K562 (cell line): ENCODE results near the gene TOGARAM2. TPM values are rescaled to one million over a fixed set of nuclear protein-coding genes. Genes with fewer than 3 reads are reported as not detected.

Experiments
- CEBPB ChIP-seq: fragments of 450-650 bp; IDR thresholded peaks from 2 replicates; pipeline ENCODE4 v1.6.1; 2016; ENCODE audit warnings: missing genetic modification characterization, missing compliant biosample characterization
- ELF4 ChIP-seq: fragments of 450-650 bp; formaldehyde crosslinking; IDR thresholded peaks from 2 replicates; pipeline ENCODE4 v1.4.0; 2022; ENCODE audit warnings: missing genetic modification characterization
- FOS ChIP-seq: IDR thresholded peaks from 3 replicates; pipeline ENCODE4 v1.6.1; 2011; ENCODE audit not compliant: insufficient read length; ENCODE audit errors: extremely low read depth
- FOXK2 ChIP-seq, 2 experiments: fragments of 450-650 bp; IDR thresholded peaks in 1 of 2; conservative IDR thresholded peaks in 1 of 2; 2 replicates each; pipeline ENCODE4 v1.6.1; 2016; ENCODE audit warnings: low read depth in 2 of 2, mild to moderate bottlenecking in 1 of 2
- JUN ChIP-seq, 2 experiments: sonication (generic) in 1 of 2; formaldehyde crosslinking in 1 of 2; IDR thresholded peaks; 2 replicates each; pipeline versions ENCODE4 v1.6.1 to v1.8.0; 2012 to 2022; ENCODE audit warnings: borderline replicate concordance in 2 of 2, mild to moderate bottlenecking in 2 of 2, improper control_type of control experiment in 1 of 2, low read depth in 1 of 2, low read length in 1 of 2, missing genetic modification reagents in 1 of 2
- JUND ChIP-seq, 2 experiments: IDR thresholded peaks; 2 replicates in 1 of 2; 3 replicates in 1 of 2; pipeline ENCODE4 v1.6.1; 2011; ENCODE audit warnings: borderline replicate concordance in 2 of 2, low read depth in 2 of 2, low read length in 2 of 2, improper control_type of control experiment in 1 of 2, missing biosample characterization in 1 of 2, missing genetic modification characterization in 1 of 2, missing genetic modification reagents in 1 of 2
- NR2C1 ChIP-seq, 2 experiments: fragments of 450-650 bp; IDR thresholded peaks; 2 replicates each; pipeline ENCODE4 v1.6.1; 2017; ENCODE audit warnings: mild to moderate bottlenecking in 2 of 2, antibody characterized with exemption in 1 of 2, inconsistent platforms in 1 of 2, missing compliant biosample characterization in 1 of 2, missing genetic modification characterization in 1 of 2
- OTX1 ChIP-seq: fragments of 450-650 bp; formaldehyde crosslinking; IDR thresholded peaks from 2 replicates; pipeline ENCODE4 v1.4.0; 2022; ENCODE audit warnings: mild to moderate bottlenecking
- PRDM10 ChIP-seq: fragments of 450-650 bp; IDR thresholded peaks from 2 replicates; pipeline ENCODE4 v1.6.1; 2018; ENCODE audit not compliant: partially characterized antibody
- SMAD4 ChIP-seq: fragments of 250-450 bp; sonication (Bioruptor Pico); conservative IDR thresholded peaks from 2 replicates; pipeline ENCODE4 v1.8.0; 2021; ENCODE audit warnings: inconsistent platforms, mild to moderate bottlenecking, moderate library complexity
- SMARCE1 ChIP-seq: fragments of 450-650 bp; IDR thresholded peaks from 2 replicates; pipeline ENCODE4 v1.7.1; 2016; ENCODE audit warnings: mild to moderate bottlenecking
- VEZF1 ChIP-seq: fragments of 200-800 bp; sonication (Bioruptor generic); IDR thresholded peaks from 2 replicates; pipeline ENCODE4 v1.6.1; 2017; ENCODE audit warnings: missing genetic modification characterization, missing compliant biosample characterization
- ZNF609 ChIP-seq: sonication (generic); formaldehyde crosslinking; IDR thresholded peaks from 2 replicates; pipeline ENCODE4 v1.8.1; 2023; ENCODE audit warnings: missing genetic modification reagents, mild to moderate bottlenecking, borderline replicate concordance
- polyA plus RNA-seq, 8 experiments: library from polyadenylated mRNA; depleted of rRNA in 4 of 8; stranded (reverse) in 5 of 8; unstranded in 3 of 8; fragments of >200 nt; fragmentation: Nextera tagmentation in 2 of 8; fragmentation: Illumina TruSeq in 1 of 8; extraction: Ambion mirVana in 2 of 8; extraction: Trizol in 1 of 8; gene quantifications; 2 replicates each; pipeline versions ENCODE4 v1.2.1 to v1.2.3, GENCODE V29; 2011 to 2014; ENCODE audit warnings: inconsistent platforms in 1 of 8, missing spikeins in 1 of 8
- total RNA-seq, 7 experiments: library from RNA; depleted of rRNA in 6 of 7; stranded (reverse); fragments of >200 nt in 6 of 7; fragmentation: Illumina TruSeq in 2 of 7; extraction: Trizol in 2 of 7; gene quantifications; 2 replicates each; pipeline versions ENCODE4 v1.2.1 to v1.2.3, GENCODE V29; 2011 to 2021; ENCODE audit warnings: low replicate concordance in 1 of 7

TOGARAM2 gene
- total and polyA plus RNA-seq, 9 of the 15 experiments (the other 6 are each of a cell fraction or from before 2014, with no cell fraction given): not detected

GRCh38 chr2:29006092-29006979 is 25.2 kb downstream of the TOGARAM2 start (continued):
- TF ChIP-seq FOS (no peak), FOXK2 (conservative IDR thresholded peaks at IDR 0.05 in 1 of 2, IDR thresholded peaks at IDR 0.05 in 1 of 2; ENCODE audit: low read depth in 2 of 2) (0 out of 4 replicates have a peak, but pooled peaks of 1 of the 2 experiments have one; percentile 19), SMAD4 (CRISPR knock-in tag) (peak; percentile 81), JUN (IDR thresholded peaks at IDR 0.05; ENCODE audit: borderline replicate concordance, low read depth, low read length) (peak; percentile 64), JUN (CRISPR knock-in tag; IDR thresholded peaks at IDR 0.05; ENCODE audit: borderline replicate concordance) (no peak), SMARCE1 (peak; percentile 85; the same call in 1 of the 2 replicates), VEZF1 (CRISPR knock-in tag) (peak; percentile 35; the same call in 1 of the 2 replicates), NR2C1 (IDR thresholded peaks at IDR 0.05) (peak; percentile 47; the same call in 1 of the 2 replicates), NR2C1 (tag; IDR thresholded peaks at IDR 0.05) (peak; percentile 86), CEBPB (tag) (peak; percentile 45), PRDM10 (peak; percentile 85), ZNF609 (CRISPR knock-in tag) (no peak), JUND (IDR thresholded peaks at IDR 0.05; ENCODE audit: borderline replicate concordance, low read depth, low read length) (peak; percentile 90), JUND (tag; IDR thresholded peaks at IDR 0.05; ENCODE audit: borderline replicate concordance, low read depth, low read length) (peak; percentile 92; the same call in 2 of the 3 replicates), ELF4 (CRISPR knock-in tag) (0 out of 2 replicates have a peak, but pooled peaks have one; percentile 63), OTX1 (peak; percentile 24; the same call in 1 of the 2 replicates)
